ENCODE measurements around the gene TGFBR3.

TGFBR3 gene

GRCh38 chr1:91799863-91800262 is 86.1 kb downstream of the TGFBR3 start:
- no peak for DNase-seq (ENCODE audit: low read depth in 2 of 2)

GRCh38 chr1:91799159-91799558 is 86.8 kb downstream of the TGFBR3 start:
- DNase-seq (ENCODE audit: low read depth in 2 of 2), result no peak

- DNase-seq (ENCODE audit: low read depth in 2 of 2), result no peak
These were observed 87.2 kb downstream of the TGFBR3 start for GRCh38 chr1:91798740-91799139.

- no peak for DNase-seq (ENCODE audit: low read depth in 2 of 2)
These were observed 87.7 kb downstream of the TGFBR3 start for GRCh38 chr1:91798241-91798648.

GRCh38 chr1:91797164-91797563 is 88.8 kb downstream of the TGFBR3 start:
- no peak for DNase-seq (ENCODE audit: low read depth in 2 of 2)

GRCh38 chr1:91796390-91796654 is 89.6 kb downstream of the TGFBR3 start:
- DNase-seq (ENCODE audit: low read depth in 2 of 2), result no peak

GRCh38 chr1:91795591-91796389 is 90.2 kb downstream of the TGFBR3 start:
- no peak for DNase-seq (ENCODE audit: low read depth in 2 of 2)

GRCh38 chr1:91793877-91794276 is 92.1 kb downstream of the TGFBR3 start:
- DNase-seq (ENCODE audit: low read depth in 2 of 2), result no peak

- DNase-seq (ENCODE audit: low read depth in 2 of 2), result no peak
These were observed 92.8 kb downstream of the TGFBR3 start for GRCh38 chr1:91793189-91793588.

GRCh38 chr1:91792489-91793071 is 93.4 kb downstream of the TGFBR3 start:
- no peak for DNase-seq (ENCODE audit: low read depth in 2 of 2)

GRCh38 chr1:91791691-91792488 is 94.1 kb downstream of the TGFBR3 start:
- DNase-seq (ENCODE audit: low read depth in 2 of 2), result no peak

GRCh38 chr1:91791103-91791502 is 94.8 kb downstream of the TGFBR3 start:
- DNase-seq (ENCODE audit: low read depth in 2 of 2), result no peak

GRCh38 chr1:91790392-91790791 is 95.6 kb downstream of the TGFBR3 start:
- DNase-seq (ENCODE audit: low read depth in 2 of 2), result no peak

GRCh38 chr1:91789273-91789997 is 96.5 kb downstream of the TGFBR3 start:
- DNase-seq (ENCODE audit: low read depth in 2 of 2), result no peak

GRCh38 chr1:91787919-91788318 is 98.0 kb downstream of the TGFBR3 start:
- DNase-seq (ENCODE audit: low read depth in 2 of 2), result no peak

- no peak for DNase-seq (ENCODE audit: low read depth in 2 of 2)
These were observed 101.3 kb downstream of the TGFBR3 start for GRCh38 chr1:91784616-91785015.

- no peak for DNase-seq (ENCODE audit: low read depth in 2 of 2)
These were observed 101.8 kb downstream of the TGFBR3 start for GRCh38 chr1:91784191-91784590.

GRCh38 chr1:91783423-91784170 is 102.4 kb downstream of the TGFBR3 start:
- DNase-seq (ENCODE audit: low read depth in 2 of 2), result no peak

- no peak for DNase-seq (ENCODE audit: low read depth in 2 of 2)
These were observed 103.9 kb downstream of the TGFBR3 start for GRCh38 chr1:91781901-91782622.

- DNase-seq (ENCODE audit: low read depth in 2 of 2), result no peak
These were observed 104.6 kb downstream of the TGFBR3 start for GRCh38 chr1:91781371-91781825.

GRCh38 chr1:91779548-91780021 is 106.4 kb downstream of the TGFBR3 start:
- DNase-seq (ENCODE audit: low read depth in 2 of 2), result no peak
